OCI-LY1 (cell line): ENCODE data around the gene BCAR1.

Source experiments
- EZH2 ChIP-seq: fragments of 200-600 bp; sonication (generic), shearing (Covaris generic); IDR thresholded peaks from 2 replicates; pipeline ENCODE4 v1.8.0; 2017; ENCODE audit warnings: borderline replicate concordance, mixed run types, mild to moderate bottlenecking, antibody characterized with exemption, low read length, moderate library complexity, mixed read lengths
- TF ChIP-seq, protein P1 (sequence below): fragments of 200-600 bp; sonication (generic), shearing (Covaris generic); IDR thresholded peaks from 2 replicates; pipeline ENCODE4 v1.5.1; 2017; ENCODE audit warnings: mild to moderate bottlenecking, antibody characterized with exemption, low read length, moderate library complexity, mixed read lengths

DNA sequence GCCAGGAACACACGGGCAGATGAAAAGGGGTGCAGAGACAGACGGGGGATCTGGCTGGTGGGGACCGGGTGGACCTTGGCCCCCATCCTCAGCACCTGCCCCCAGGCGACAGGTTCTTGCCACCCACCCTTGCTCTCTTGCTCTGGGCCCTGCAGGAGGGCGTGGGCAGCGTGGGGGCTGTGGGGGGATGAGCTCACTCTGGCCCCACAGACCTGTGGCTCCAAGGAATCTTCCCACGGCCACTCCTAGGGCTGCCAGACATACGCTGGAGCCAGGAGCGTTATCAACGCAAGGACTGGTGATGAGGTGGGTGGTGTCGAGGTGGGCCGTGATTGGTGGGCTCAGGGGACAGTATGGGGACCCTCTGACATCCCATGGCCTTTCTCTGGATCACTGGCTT lies 26.3 kb downstream of the BCAR1 start:
- TF ChIP-seq, protein P1, sequence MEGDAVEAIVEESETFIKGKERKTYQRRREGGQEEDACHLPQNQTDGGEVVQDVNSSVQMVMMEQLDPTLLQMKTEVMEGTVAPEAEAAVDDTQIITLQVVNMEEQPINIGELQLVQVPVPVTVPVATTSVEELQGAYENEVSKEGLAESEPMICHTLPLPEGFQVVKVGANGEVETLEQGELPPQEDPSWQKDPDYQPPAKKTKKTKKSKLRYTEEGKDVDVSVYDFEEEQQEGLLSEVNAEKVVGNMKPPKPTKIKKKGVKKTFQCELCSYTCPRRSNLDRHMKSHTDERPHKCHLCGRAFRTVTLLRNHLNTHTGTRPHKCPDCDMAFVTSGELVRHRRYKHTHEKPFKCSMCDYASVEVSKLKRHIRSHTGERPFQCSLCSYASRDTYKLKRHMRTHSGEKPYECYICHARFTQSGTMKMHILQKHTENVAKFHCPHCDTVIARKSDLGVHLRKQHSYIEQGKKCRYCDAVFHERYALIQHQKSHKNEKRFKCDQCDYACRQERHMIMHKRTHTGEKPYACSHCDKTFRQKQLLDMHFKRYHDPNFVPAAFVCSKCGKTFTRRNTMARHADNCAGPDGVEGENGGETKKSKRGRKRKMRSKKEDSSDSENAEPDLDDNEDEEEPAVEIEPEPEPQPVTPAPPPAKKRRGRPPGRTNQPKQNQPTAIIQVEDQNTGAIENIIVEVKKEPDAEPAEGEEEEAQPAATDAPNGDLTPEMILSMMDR = no peak
- TF ChIP-seq EZH2 = no peak
